ENCODE data around the gene HSD17B3.
"Not testable (repeated sequence)": the region's sequence is repeated elsewhere in the genome, so short reads cannot be mapped to it uniquely, and the experiment has no call there.

Gene HSD17B3

GRCh38 chr9:96193236-96193755 is 108.7 kb downstream of the HSD17B3 start:
- H3K27ac ChIP-seq: no peak overlapping the region
- TF ChIP-seq ZFX (IDR thresholded peaks at IDR 0.05; ENCODE audit: borderline replicate concordance) (no peak), CTCF (IDR thresholded peaks at IDR 0.05) (no peak)

- H3K27ac ChIP-seq: no peak overlapping the region
- TF ChIP-seq ZFX (IDR thresholded peaks at IDR 0.05; ENCODE audit: borderline replicate concordance) (no peak), CTCF (IDR thresholded peaks at IDR 0.05) (no peak)
Measured at GRCh38 chr9:96192710-96193109, 109.3 kb downstream of the HSD17B3 start.

GRCh38 chr9:96189995-96190394 is 112.0 kb downstream of the HSD17B3 start:
- TF ChIP-seq CTCF (IDR thresholded peaks at IDR 0.05) (no peak), ZFX (IDR thresholded peaks at IDR 0.05; ENCODE audit: borderline replicate concordance) (no peak)
- no peak overlapping the region for H3K27ac ChIP-seq

- H3K27ac ChIP-seq: not testable (repeated sequence)
Measured at GRCh38 chr9:96189581-96189980, 112.4 kb downstream of the HSD17B3 start.

GRCh38 chr9:96188571-96188970 is 113.4 kb downstream of the HSD17B3 start:
- H3K27ac ChIP-seq: no peak overlapping the region
- TF ChIP-seq ZFX (IDR thresholded peaks at IDR 0.05; ENCODE audit: borderline replicate concordance): no peak
- no peak for TF ChIP-seq CTCF (IDR thresholded peaks at IDR 0.05)

GRCh38 chr9:96187151-96187555 is 114.8 kb downstream of the HSD17B3 start:
- TF ChIP-seq ZFX (IDR thresholded peaks at IDR 0.05; ENCODE audit: borderline replicate concordance) (no peak), CTCF (IDR thresholded peaks at IDR 0.05) (no peak)
- H3K27ac ChIP-seq: no peak overlapping the region

- TF ChIP-seq ZFX (IDR thresholded peaks at IDR 0.05; ENCODE audit: borderline replicate concordance) (no peak), CTCF (IDR thresholded peaks at IDR 0.05) (no peak)
- H3K27ac ChIP-seq: no peak overlapping the region
Measured at GRCh38 chr9:96186591-96187011, 115.4 kb downstream of the HSD17B3 start.

GRCh38 chr9:96185518-96186156 is 116.3 kb downstream of the HSD17B3 start:
- H3K27ac ChIP-seq: no peak overlapping the region
- no peak for TF ChIP-seq ZFX (IDR thresholded peaks at IDR 0.05; ENCODE audit: borderline replicate concordance)
- TF ChIP-seq CTCF (IDR thresholded peaks at IDR 0.05): no peak

Data from 22Rv1 (cell line).